Measurements from ENCODE around the gene FASTKD2. TPM values are rescaled to one million over a fixed set of nuclear protein-coding genes. Genes with fewer than 3 reads are reported as not detected.

FASTKD2 gene
- total and polyA plus RNA-seq, 2 experiments from 2014 or later = 17.7 to 34.4 TPM

DNA sequence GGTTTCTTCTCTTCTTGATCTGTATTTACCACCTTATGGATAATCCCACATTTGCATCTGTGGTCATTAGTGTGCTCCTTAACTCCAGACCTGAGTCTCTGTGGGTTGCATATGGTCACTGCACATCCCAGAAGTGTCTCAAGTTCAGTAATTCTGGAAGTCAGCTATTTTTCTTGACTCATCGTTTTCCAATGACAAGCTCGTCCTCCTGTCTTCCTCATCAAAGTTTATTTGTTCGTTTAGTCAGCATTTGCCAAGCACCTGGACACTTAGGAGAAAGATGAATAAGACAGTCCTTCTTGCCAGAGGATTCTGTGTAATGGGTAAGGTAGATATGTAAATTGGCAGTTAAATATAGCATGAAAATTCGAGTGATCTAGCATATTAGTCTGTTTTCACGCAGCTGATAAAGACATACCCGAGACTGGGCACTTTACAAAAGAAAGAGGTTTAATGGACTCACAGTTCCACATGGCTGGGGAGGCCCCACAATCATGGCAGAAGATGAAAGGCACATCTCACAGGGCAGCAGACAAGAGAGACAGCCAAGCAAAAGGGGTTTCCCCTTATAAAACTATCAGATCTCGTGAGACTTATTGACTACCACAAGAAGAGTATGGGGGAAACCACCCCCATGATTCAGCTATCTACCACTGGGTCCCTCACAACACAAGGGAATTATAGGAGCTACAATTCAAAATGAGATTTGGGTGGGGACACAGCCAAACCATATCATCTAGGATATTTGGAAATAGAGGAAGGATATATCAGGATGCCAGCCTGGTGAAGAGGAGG, 19.4 kb downstream of the FASTKD2 start:
- TF ChIP-seq, protein P1, sequence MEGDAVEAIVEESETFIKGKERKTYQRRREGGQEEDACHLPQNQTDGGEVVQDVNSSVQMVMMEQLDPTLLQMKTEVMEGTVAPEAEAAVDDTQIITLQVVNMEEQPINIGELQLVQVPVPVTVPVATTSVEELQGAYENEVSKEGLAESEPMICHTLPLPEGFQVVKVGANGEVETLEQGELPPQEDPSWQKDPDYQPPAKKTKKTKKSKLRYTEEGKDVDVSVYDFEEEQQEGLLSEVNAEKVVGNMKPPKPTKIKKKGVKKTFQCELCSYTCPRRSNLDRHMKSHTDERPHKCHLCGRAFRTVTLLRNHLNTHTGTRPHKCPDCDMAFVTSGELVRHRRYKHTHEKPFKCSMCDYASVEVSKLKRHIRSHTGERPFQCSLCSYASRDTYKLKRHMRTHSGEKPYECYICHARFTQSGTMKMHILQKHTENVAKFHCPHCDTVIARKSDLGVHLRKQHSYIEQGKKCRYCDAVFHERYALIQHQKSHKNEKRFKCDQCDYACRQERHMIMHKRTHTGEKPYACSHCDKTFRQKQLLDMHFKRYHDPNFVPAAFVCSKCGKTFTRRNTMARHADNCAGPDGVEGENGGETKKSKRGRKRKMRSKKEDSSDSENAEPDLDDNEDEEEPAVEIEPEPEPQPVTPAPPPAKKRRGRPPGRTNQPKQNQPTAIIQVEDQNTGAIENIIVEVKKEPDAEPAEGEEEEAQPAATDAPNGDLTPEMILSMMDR (IDR thresholded peaks at IDR 0.05; ENCODE audit: poor library complexity) = no peak
- TF ChIP-seq EZH2phosphoT487 (IDR thresholded peaks at IDR 0.05; ENCODE audit: low read depth, severe bottlenecking, unreplicated experiment) (no peak), EZH2 (IDR thresholded peaks at IDR 0.05; ENCODE audit: borderline replicate concordance) (no peak)
- H2AFZ ChIP-seq = no peak overlapping the region
- H3K36me3 ChIP-seq (replicated peaks; ENCODE audit: insufficient read depth, low read depth) = no peaks in the 10 kb centered on the region
- WGBS (ENCODE audit: low lambda C conversion rate, missing lambda C conversion rate) = 97% methylated on average over 7 of the region's 7 CpGs
- H3K27ac ChIP-seq = no peak overlapping the region
- H3K4me1 ChIP-seq (ENCODE audit: insufficient read depth) = no peaks in the 10 kb centered on the region
- no peaks in the 10 kb centered on the region for H4K20me1 ChIP-seq (ENCODE audit: insufficient read depth, poor library complexity, severe bottlenecking)
- H3K9me2 ChIP-seq (replicated peaks; ENCODE audit: insufficient read depth) = no peaks in the 10 kb centered on the region
- no peaks in the 10 kb centered on the region for H3K9me3 ChIP-seq (ENCODE audit: low read depth)
- peaks cover 6% of the 10 kb centered on the region for H3K79me2 ChIP-seq
- no peak overlapping the region for H3K4me2 ChIP-seq
- DNase-seq (ENCODE audit: low spot score) = no peak
- no peaks in the 10 kb centered on the region for H3K27me3 ChIP-seq
- H3K4me3 ChIP-seq = no peak overlapping the region

- TF ChIP-seq EZH2 (IDR thresholded peaks at IDR 0.05; ENCODE audit: borderline replicate concordance) (no peak), EZH2phosphoT487 (IDR thresholded peaks at IDR 0.05; ENCODE audit: low read depth, severe bottlenecking, unreplicated experiment) (no peak)
- TF ChIP-seq, protein P1 (IDR thresholded peaks at IDR 0.05; ENCODE audit: poor library complexity) = no peak
- Histone ChIP-seq H3K4me1 (ENCODE audit: insufficient read depth) (no peaks in the 10 kb centered on the region), H3K27me3 (no peaks in the 10 kb centered on the region), H3K4me3 (no peak overlapping the region), H3K4me2 (no peak overlapping the region), H3K79me2 (no peaks in the 10 kb centered on the region), H3K9me3 (ENCODE audit: low read depth) (no peaks in the 10 kb centered on the region), H4K20me1 (ENCODE audit: insufficient read depth, poor library complexity, severe bottlenecking) (no peaks in the 10 kb centered on the region), H3K36me3 (replicated peaks; ENCODE audit: insufficient read depth, low read depth) (no peaks in the 10 kb centered on the region), H2AFZ (no peak overlapping the region), H3K27ac (no peak overlapping the region), H3K9me2 (replicated peaks; ENCODE audit: insufficient read depth) (no peaks in the 10 kb centered on the region)
- DNase-seq (ENCODE audit: low spot score) = no peak
- WGBS (ENCODE audit: low lambda C conversion rate, missing lambda C conversion rate) = 93% methylated on average over 3 of the region's 3 CpGs
Measured at GRCh38 chr2:206790311-206790935, 25.0 kb downstream of the FASTKD2 start.

- H3K4me1 ChIP-seq (ENCODE audit: insufficient read depth) = no peaks in the 10 kb centered on the region
- H3K27me3 ChIP-seq = no peaks in the 10 kb centered on the region
- no peaks in the 10 kb centered on the region for H4K20me1 ChIP-seq (ENCODE audit: insufficient read depth, poor library complexity, severe bottlenecking)
- H3K4me3 ChIP-seq = no peak overlapping the region
- TF ChIP-seq EZH2 (IDR thresholded peaks at IDR 0.05; ENCODE audit: borderline replicate concordance) (no peak), EZH2phosphoT487 (IDR thresholded peaks at IDR 0.05; ENCODE audit: low read depth, severe bottlenecking, unreplicated experiment) (no peak)
- TF ChIP-seq, protein P1 (IDR thresholded peaks at IDR 0.05; ENCODE audit: poor library complexity) = no peak
- no peaks in the 10 kb centered on the region for H3K79me2 ChIP-seq
- no peaks in the 10 kb centered on the region for H3K9me3 ChIP-seq (ENCODE audit: low read depth)
- no peaks in the 10 kb centered on the region for H3K9me2 ChIP-seq (replicated peaks; ENCODE audit: insufficient read depth)
- H2AFZ ChIP-seq = no peak overlapping the region
- 91% methylated on average over 5 of the region's 5 CpGs for whole genome bisulfite sequencing (ENCODE audit: low lambda C conversion rate, missing lambda C conversion rate)
- DNase-seq (ENCODE audit: low spot score) = no peak
- H3K36me3 ChIP-seq (replicated peaks; ENCODE audit: insufficient read depth, low read depth) = no peaks in the 10 kb centered on the region
- H3K4me2 ChIP-seq = no peak overlapping the region
- H3K27ac ChIP-seq = no peak overlapping the region
Measured at GRCh38 chr2:206792645-206793044, 27.2 kb downstream of the FASTKD2 start.

All from hepatocyte (in vitro differentiated cells).